Neural cell (in vitro differentiated cells): ENCODE data around the gene FAM200C.

Source experiments
- CTCF ChIP-seq: fragments of 450-650 bp; IDR thresholded peaks from 2 replicates; pipeline ENCODE4 v1.5.1; 2014; ENCODE audit warnings: antibody characterized with exemption, mild to moderate bottlenecking, moderate library complexity; ENCODE audit not compliant: poor library complexity, severe bottlenecking
- EP300 ChIP-seq: fragments of 450-650 bp; conservative IDR thresholded peaks from 2 replicates; pipeline ENCODE4 v1.6.1; 2014; ENCODE audit warnings: antibody characterized with exemption, mild to moderate bottlenecking, moderate library complexity; ENCODE audit not compliant: poor library complexity, severe bottlenecking
- EZH2 ChIP-seq: fragments of 200-600, 300-800 bp; shearing (Covaris generic), sonication (generic); IDR thresholded peaks from 2 replicates; pipeline ENCODE4 v1.6.1; 2014; ENCODE audit warnings: antibody characterized with exemption, low read length, borderline replicate concordance, mild to moderate bottlenecking; ENCODE audit not compliant: insufficient read depth, poor library complexity, severe bottlenecking
- MXI1 ChIP-seq: fragments of 450-650 bp; conservative IDR thresholded peaks from 2 replicates; pipeline ENCODE4 v1.6.1; 2014; ENCODE audit warnings: antibody characterized with exemption, mild to moderate bottlenecking; ENCODE audit not compliant: poor library complexity, severe bottlenecking
- POLR2AphosphoS5 ChIP-seq: IDR thresholded peaks from 2 replicates; pipeline ENCODE4 v1.6.1; 2012
- RAD21 ChIP-seq: fragments of 450-650 bp; conservative IDR thresholded peaks from 2 replicates; pipeline ENCODE4 v1.6.1; 2014; ENCODE audit warnings: antibody characterized with exemption, mild to moderate bottlenecking, moderate library complexity
- REST ChIP-seq: IDR thresholded peaks from 2 replicates; pipeline ENCODE4 v1.6.1; 2012; ENCODE audit warnings: borderline replicate concordance
- SMC3 ChIP-seq: fragments of 450-650 bp; conservative IDR thresholded peaks from 2 replicates; pipeline ENCODE4 v1.6.1; 2014; ENCODE audit warnings: antibody characterized with exemption, mild to moderate bottlenecking, moderate library complexity; ENCODE audit not compliant: poor library complexity
- TAF1 ChIP-seq: IDR thresholded peaks from 2 replicates; pipeline ENCODE4 v1.6.1; 2012; ENCODE audit warnings: low read depth

- TF ChIP-seq EZH2 (no peak), CTCF (no peak), POLR2AphosphoS5 (no peak), REST (no peak), EP300 (no peak), MXI1 (no peak), TAF1 (no peak), SMC3 (no peak), RAD21 (no peak)
Observed at GRCh38 chr5:160367885-160368284, 32.0 kb downstream of the FAM200C start.
